ENCODE measurements around the gene FOXF1. TPM values are rescaled to one million over a fixed set of nuclear protein-coding genes. Genes with fewer than 3 reads are reported as not detected.

Gene FOXF1
- total and polyA plus RNA-seq, 2 donors (not counting 1 experiment from before 2014, with no cell fraction given) = 14.0 to 31.5 TPM

- H3K9ac ChIP-seq (ENCODE audit: insufficient read depth, low read length) = no peak overlapping the region
- no peak overlapping the region for H3K4me3 ChIP-seq (replicated peaks in 1 of 4; ENCODE audit: control extremely low read depth in 1 of 4, insufficient read depth in 1 of 4, low read depth in 3 of 4, low read length in 4 of 4)
- H3K36me3 ChIP-seq (ENCODE audit: control insufficient read depth, insufficient read depth, low read length) = peaks cover 6% of the 10 kb centered on the region
- no peaks in the 10 kb centered on the region for H3K79me2 ChIP-seq (ENCODE audit: control insufficient read depth, insufficient read depth, low read length)
- H3K9me3 ChIP-seq (ENCODE audit: control insufficient read depth, insufficient read depth, low read depth, low read length) = no peaks in the 10 kb centered on the region
- TF ChIP-seq CTCF (conservative IDR thresholded peaks at IDR 0.05 in 1 of 2, IDR thresholded peaks at IDR 0.05 in 1 of 2; ENCODE audit: low read depth in 1 of 2, low read length in 2 of 2) (no peak), EZH2 (IDR thresholded peaks at IDR 0.05; ENCODE audit: low read length, missing control alignments) (no peak)
- no peaks in the 10 kb centered on the region for H4K20me1 ChIP-seq (ENCODE audit: control insufficient read depth, extremely low read depth, insufficient read depth, low read length)
- H3K27ac ChIP-seq (ENCODE audit: insufficient read depth, low read length) = no peak overlapping the region
- H2AFZ ChIP-seq (ENCODE audit: low read length) = no peak overlapping the region
- no peak for DNase-seq (ENCODE audit: low read depth in 2 of 2)
- H3K4me1 ChIP-seq (ENCODE audit: control insufficient read depth, extremely low read depth, insufficient read depth, low read length) = no peaks in the 10 kb centered on the region
- no peaks in the 10 kb centered on the region for H3K27me3 ChIP-seq (ENCODE audit: control insufficient read depth, insufficient read depth, low read length)
- H3K4me2 ChIP-seq (ENCODE audit: extremely low read depth, insufficient read depth, low read length) = no peak overlapping the region
Observed at GRCh38 chr16:86532526-86532815, 22.1 kb downstream of the FOXF1 start.

DNA sequence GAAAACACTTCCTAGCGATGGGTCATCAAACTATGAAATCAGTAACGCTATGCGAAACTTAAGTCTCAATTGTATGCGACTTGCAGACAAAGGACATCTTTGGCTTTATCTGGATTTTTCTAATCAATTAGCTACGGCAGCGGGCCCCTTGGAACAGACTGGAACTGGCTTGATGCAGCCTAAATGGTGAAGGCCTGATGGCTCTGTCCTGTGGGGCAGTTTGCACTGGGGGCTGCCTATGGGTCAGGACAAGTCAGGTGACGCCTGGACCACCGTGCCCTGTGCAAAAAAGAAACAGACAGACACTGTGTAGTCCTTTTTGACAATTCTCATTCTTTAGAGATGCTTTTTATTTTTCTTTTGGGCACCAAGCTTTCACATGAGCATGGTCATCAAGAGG lies 22.7 kb downstream of the FOXF1 start:
- Histone ChIP-seq H3K27me3 (ENCODE audit: control insufficient read depth, insufficient read depth, low read length) (no peaks in the 10 kb centered on the region), H3K36me3 (ENCODE audit: control insufficient read depth, insufficient read depth, low read length) (peaks cover 6% of the 10 kb centered on the region), H3K9ac (ENCODE audit: insufficient read depth, low read length) (no peak overlapping the region), H3K79me2 (ENCODE audit: control insufficient read depth, insufficient read depth, low read length) (no peaks in the 10 kb centered on the region), H3K4me3 (replicated peaks in 1 of 4; ENCODE audit: control extremely low read depth in 1 of 4, insufficient read depth in 1 of 4, low read depth in 3 of 4, low read length in 4 of 4) (no peak overlapping the region), H3K9me3 (ENCODE audit: control insufficient read depth, insufficient read depth, low read depth, low read length) (no peaks in the 10 kb centered on the region), H4K20me1 (ENCODE audit: control insufficient read depth, extremely low read depth, insufficient read depth, low read length) (no peaks in the 10 kb centered on the region), H3K4me1 (ENCODE audit: control insufficient read depth, extremely low read depth, insufficient read depth, low read length) (no peaks in the 10 kb centered on the region), H3K4me2 (ENCODE audit: extremely low read depth, insufficient read depth, low read length) (no peak overlapping the region), H2AFZ (ENCODE audit: low read length) (no peak overlapping the region), H3K27ac (ENCODE audit: insufficient read depth, low read length) (no peak overlapping the region)
- DNase-seq (ENCODE audit: low read depth in 2 of 2) = no peak
- no peak for TF ChIP-seq EZH2 (IDR thresholded peaks at IDR 0.05; ENCODE audit: low read length, missing control alignments)
- no peak for TF ChIP-seq CTCF (conservative IDR thresholded peaks at IDR 0.05 in 1 of 2, IDR thresholded peaks at IDR 0.05 in 1 of 2; ENCODE audit: low read depth in 1 of 2, low read length in 2 of 2)

GRCh38 chr16:86533767-86534351 lies 23.5 kb downstream of the FOXF1 start:
- DNase-seq (ENCODE audit: low read depth in 2 of 2) = no peak
- Histone ChIP-seq H3K4me1 (ENCODE audit: control insufficient read depth, extremely low read depth, insufficient read depth, low read length) (no peaks in the 10 kb centered on the region), H3K4me3 (replicated peaks in 1 of 4; ENCODE audit: control extremely low read depth in 1 of 4, insufficient read depth in 1 of 4, low read depth in 3 of 4, low read length in 4 of 4) (no peak overlapping the region), H3K4me2 (ENCODE audit: extremely low read depth, insufficient read depth, low read length) (no peak overlapping the region), H4K20me1 (ENCODE audit: control insufficient read depth, extremely low read depth, insufficient read depth, low read length) (no peaks in the 10 kb centered on the region), H3K27ac (ENCODE audit: insufficient read depth, low read length) (no peak overlapping the region), H3K9ac (ENCODE audit: insufficient read depth, low read length) (no peak overlapping the region), H3K79me2 (ENCODE audit: control insufficient read depth, insufficient read depth, low read length) (no peaks in the 10 kb centered on the region), H3K9me3 (ENCODE audit: control insufficient read depth, insufficient read depth, low read depth, low read length) (no peaks in the 10 kb centered on the region), H3K36me3 (ENCODE audit: control insufficient read depth, insufficient read depth, low read length) (peaks cover 8% of the 10 kb centered on the region), H2AFZ (ENCODE audit: low read length) (no peak overlapping the region), H3K27me3 (ENCODE audit: control insufficient read depth, insufficient read depth, low read length) (no peaks in the 10 kb centered on the region)
- no peak for TF ChIP-seq EZH2 (IDR thresholded peaks at IDR 0.05; ENCODE audit: low read length, missing control alignments)
- TF ChIP-seq CTCF (conservative IDR thresholded peaks at IDR 0.05 in 1 of 2, IDR thresholded peaks at IDR 0.05 in 1 of 2; ENCODE audit: low read depth in 1 of 2, low read length in 2 of 2) = no peak
